VCaP (cell line): ENCODE measurements around the gene WDR90.

ENCODE experiments used
- H3K27ac ChIP-seq: fragments of 450-650 bp; 2 replicates; pipeline ENCODE4 v1.5.1; 2017
- CTCF ChIP-seq: fragments of 450-650 bp; conservative IDR thresholded peaks from 2 replicates; pipeline ENCODE4 v1.5.1; 2017; ENCODE audit warnings: mild to moderate bottlenecking, moderate library complexity

Gene WDR90

GRCh38 chr16:627454-628239 lies 21.5 kb upstream of the WDR90 start:
- no peak overlapping the region for H3K27ac ChIP-seq
- no peak for TF ChIP-seq CTCF

GRCh38 chr16:628321-629061 lies 20.7 kb upstream of the WDR90 start:
- no peak for TF ChIP-seq CTCF
- no peak overlapping the region for H3K27ac ChIP-seq

GRCh38 chr16:629185-629832 lies 19.9 kb upstream of the WDR90 start:
- TF ChIP-seq CTCF: no peak
- no peak overlapping the region for H3K27ac ChIP-seq

- no peak overlapping the region for H3K27ac ChIP-seq
- no peak for TF ChIP-seq CTCF
Measured at GRCh38 chr16:629833-630248, 19.3 kb upstream of the WDR90 start.

- H3K27ac ChIP-seq: no peak overlapping the region
- no peak for TF ChIP-seq CTCF
Measured at GRCh38 chr16:630249-630814, 18.8 kb upstream of the WDR90 start.

- TF ChIP-seq CTCF: no peak
- no peak within 1 kb of the TSS for H3K27ac ChIP-seq
Measured at GRCh38 chr16:630815-631405, 18.3 kb upstream of the WDR90 start, which contains the start of gene WFIKKN1. WFIKKN1 (plus strand) TSS chr16:630985; CDS start chr16:631254, 269 bp downstream.
